Gastrocnemius medialis (tissue), 4 donors: ENCODE data around the gene SERTAD3.

ENCODE experiments used
- POLR2A ChIP-seq, 2 donors: fragments of 450-650 bp; IDR thresholded peaks; one replicate each; pipeline ENCODE4 v1.6.1; 2017; ENCODE audit warnings: antibody characterized with exemption in 2 of 2, mild to moderate bottlenecking in 2 of 2, moderate library complexity in 2 of 2
- TF ChIP-seq, protein P1 (sequence below), 5 experiments: fragments of 450-650 bp in 3 of 5; fragments of 200-600 bp in 2 of 5; sonication (generic) in 2 of 5; IDR thresholded peaks in 4 of 5; conservative IDR thresholded peaks in 1 of 5; 1 replicate in 4 of 5; 2 replicates in 1 of 5; pipeline ENCODE4 v1.5.1; 2016 to 2019; ENCODE audit warnings: antibody characterized with exemption in 5 of 5, mild to moderate bottlenecking in 3 of 5, moderate library complexity in 3 of 5

DNA sequence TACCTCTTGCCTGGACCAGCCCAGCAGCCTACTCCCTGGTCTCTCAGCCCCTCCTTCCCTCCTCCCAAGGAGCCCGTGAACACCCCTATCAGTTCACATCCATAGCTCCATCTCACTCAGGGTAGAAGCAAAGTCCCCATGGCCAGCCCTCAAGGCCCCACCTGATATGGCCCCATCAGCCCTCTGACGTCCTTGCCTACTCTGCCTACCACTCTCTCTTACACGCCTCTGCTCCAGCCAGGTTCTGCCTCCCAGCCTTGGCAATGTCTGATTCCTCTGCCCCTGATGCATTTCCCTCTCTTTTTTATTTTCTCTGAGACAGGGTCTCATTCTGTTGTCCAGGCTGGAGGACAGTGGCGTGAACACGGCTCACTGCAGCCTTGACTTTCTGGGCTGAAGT lies 7.9 kb upstream of the SERTAD3 start:
- TF ChIP-seq, protein P1, sequence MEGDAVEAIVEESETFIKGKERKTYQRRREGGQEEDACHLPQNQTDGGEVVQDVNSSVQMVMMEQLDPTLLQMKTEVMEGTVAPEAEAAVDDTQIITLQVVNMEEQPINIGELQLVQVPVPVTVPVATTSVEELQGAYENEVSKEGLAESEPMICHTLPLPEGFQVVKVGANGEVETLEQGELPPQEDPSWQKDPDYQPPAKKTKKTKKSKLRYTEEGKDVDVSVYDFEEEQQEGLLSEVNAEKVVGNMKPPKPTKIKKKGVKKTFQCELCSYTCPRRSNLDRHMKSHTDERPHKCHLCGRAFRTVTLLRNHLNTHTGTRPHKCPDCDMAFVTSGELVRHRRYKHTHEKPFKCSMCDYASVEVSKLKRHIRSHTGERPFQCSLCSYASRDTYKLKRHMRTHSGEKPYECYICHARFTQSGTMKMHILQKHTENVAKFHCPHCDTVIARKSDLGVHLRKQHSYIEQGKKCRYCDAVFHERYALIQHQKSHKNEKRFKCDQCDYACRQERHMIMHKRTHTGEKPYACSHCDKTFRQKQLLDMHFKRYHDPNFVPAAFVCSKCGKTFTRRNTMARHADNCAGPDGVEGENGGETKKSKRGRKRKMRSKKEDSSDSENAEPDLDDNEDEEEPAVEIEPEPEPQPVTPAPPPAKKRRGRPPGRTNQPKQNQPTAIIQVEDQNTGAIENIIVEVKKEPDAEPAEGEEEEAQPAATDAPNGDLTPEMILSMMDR (IDR thresholded peaks at IDR 0.05 in 4 of 5, conservative IDR thresholded peaks at IDR 0.05 in 1 of 5): no peak
- no peak for TF ChIP-seq POLR2A (IDR thresholded peaks at IDR 0.05)
